ENCODE results near the gene ADAM19. TPM values are rescaled to one million over a fixed set of nuclear protein-coding genes. Genes with fewer than 3 reads are reported as not detected.
A peak's percentile ranks its signal among the peaks of the same experiment; 100 is the strongest.

The ADAM19 gene
- total and polyA plus RNA-seq, 3 experiments from 2014 or later: 4.1 to 26.8 (median 26.5) TPM

- Mint-ChIP-seq H3K27ac (no peak overlapping the region), H3K4me1 (peaks cover 17 to 23% (median 21%) of the 10 kb centered on the region in 3 donors), H3K9me3 (no peaks in the 10 kb centered on the region), H3K27me3 (peaks cover 17 to 26% of the 10 kb centered on the region in 2 donors), H3K4me3 (peak overlapping the region in 2 of 7 donors; percentile 5), H3K36me3 (no peaks in the 10 kb centered on the region)
- ChIA-PET CTCF (no interaction called here), POLR2A (no interaction called here)
- Histone ChIP-seq H3K4me3 (ENCODE audit: low read length) (no peak overlapping the region), H3K9me3 (ENCODE audit: low read length) (no peaks in the 10 kb centered on the region), H3K27me3 (ENCODE audit: insufficient read depth, low read length, poor library complexity, severe bottlenecking) (peaks cover 12% of the 10 kb centered on the region), H3K27ac (ENCODE audit: low read depth, low read length) (no peak overlapping the region), H3K4me1 (ENCODE audit: insufficient read depth, low read length) (peaks cover 9% of the 10 kb centered on the region), H3K36me3 (ENCODE audit: insufficient read depth, low read length) (no peaks in the 10 kb centered on the region)
- no peak for DNase-seq
Measured at GRCh38 chr5:157464519-157465171, 110.9 kb downstream of the ADAM19 start.

- ChIA-PET CTCF (no interaction called here), POLR2A (no interaction called here)
- H3K36me3 Mint-ChIP-seq: no peaks in the 10 kb centered on the region
- peaks cover 9% of the 10 kb centered on the region for H3K4me1 ChIP-seq (ENCODE audit: insufficient read depth, low read length)
- peak overlapping the region in 2 of 8 donors; percentile 3 to 4 for H3K27ac Mint-ChIP-seq
- no peaks in the 10 kb centered on the region for H3K36me3 ChIP-seq (ENCODE audit: insufficient read depth, low read length)
- H3K4me3 ChIP-seq (ENCODE audit: low read length): no peak overlapping the region
- H3K4me3 Mint-ChIP-seq: peak overlapping the region in 4 of 7 donors; percentile 4 to 28 (median 5)
- no peaks in the 10 kb centered on the region for H3K9me3 ChIP-seq (ENCODE audit: low read length)
- peaks cover 17 to 28% of the 10 kb centered on the region in 2 donors for H3K27me3 Mint-ChIP-seq
- no peak overlapping the region for H3K27ac ChIP-seq (ENCODE audit: low read depth, low read length)
- H3K9me3 Mint-ChIP-seq: no peaks in the 10 kb centered on the region
- no peak for DNase-seq
- peaks cover 19 to 31% (median 26%) of the 10 kb centered on the region in 3 donors for H3K4me1 Mint-ChIP-seq
- H3K27me3 ChIP-seq (ENCODE audit: insufficient read depth, low read length, poor library complexity, severe bottlenecking): peaks cover 12% of the 10 kb centered on the region
Measured at GRCh38 chr5:157463621-157464518, 111.7 kb downstream of the ADAM19 start.

GRCh38 chr5:157463081-157463480 is 112.5 kb downstream of the ADAM19 start:
- Histone ChIP-seq H3K36me3 (ENCODE audit: insufficient read depth, low read length) (no peaks in the 10 kb centered on the region), H3K4me1 (ENCODE audit: insufficient read depth, low read length) (peaks cover 9% of the 10 kb centered on the region), H3K4me3 (ENCODE audit: low read length) (no peak overlapping the region), H3K27ac (ENCODE audit: low read depth, low read length) (no peak overlapping the region), H3K9me3 (ENCODE audit: low read length) (no peaks in the 10 kb centered on the region), H3K27me3 (ENCODE audit: insufficient read depth, low read length, poor library complexity, severe bottlenecking) (peaks cover 12% of the 10 kb centered on the region)
- ChIA-PET POLR2A (no interaction called here), CTCF (interaction anchor here (1.1 kb wide), 1 partner anchor 18 kb away, joined by 3 read pairs; no protein-coding TSS in a partner anchor)
- H3K36me3 Mint-ChIP-seq: no peaks in the 10 kb centered on the region
- no peak for DNase-seq
- H3K27me3 Mint-ChIP-seq: peaks cover 17 to 29% of the 10 kb centered on the region in 2 donors
- peak overlapping the region in 1 of 8 donors; percentile 84 for H3K27ac Mint-ChIP-seq
- H3K4me3 Mint-ChIP-seq: peak overlapping the region in 1 of 7 donors; percentile 46
- no peaks in the 10 kb centered on the region for H3K9me3 Mint-ChIP-seq
- peaks cover 19 to 32% (median 26%) of the 10 kb centered on the region in 3 donors for H3K4me1 Mint-ChIP-seq

- Mint-ChIP-seq H3K9me3 (no peaks in the 10 kb centered on the region), H3K4me1 (peaks cover 19 to 32% (median 26%) of the 10 kb centered on the region in 3 donors)
- peaks cover 9% of the 10 kb centered on the region for H3K4me1 ChIP-seq (ENCODE audit: insufficient read depth, low read length)
Measured at GRCh38 chr5:157460921-157461792, 114.4 kb downstream of the ADAM19 start.

DNA sequence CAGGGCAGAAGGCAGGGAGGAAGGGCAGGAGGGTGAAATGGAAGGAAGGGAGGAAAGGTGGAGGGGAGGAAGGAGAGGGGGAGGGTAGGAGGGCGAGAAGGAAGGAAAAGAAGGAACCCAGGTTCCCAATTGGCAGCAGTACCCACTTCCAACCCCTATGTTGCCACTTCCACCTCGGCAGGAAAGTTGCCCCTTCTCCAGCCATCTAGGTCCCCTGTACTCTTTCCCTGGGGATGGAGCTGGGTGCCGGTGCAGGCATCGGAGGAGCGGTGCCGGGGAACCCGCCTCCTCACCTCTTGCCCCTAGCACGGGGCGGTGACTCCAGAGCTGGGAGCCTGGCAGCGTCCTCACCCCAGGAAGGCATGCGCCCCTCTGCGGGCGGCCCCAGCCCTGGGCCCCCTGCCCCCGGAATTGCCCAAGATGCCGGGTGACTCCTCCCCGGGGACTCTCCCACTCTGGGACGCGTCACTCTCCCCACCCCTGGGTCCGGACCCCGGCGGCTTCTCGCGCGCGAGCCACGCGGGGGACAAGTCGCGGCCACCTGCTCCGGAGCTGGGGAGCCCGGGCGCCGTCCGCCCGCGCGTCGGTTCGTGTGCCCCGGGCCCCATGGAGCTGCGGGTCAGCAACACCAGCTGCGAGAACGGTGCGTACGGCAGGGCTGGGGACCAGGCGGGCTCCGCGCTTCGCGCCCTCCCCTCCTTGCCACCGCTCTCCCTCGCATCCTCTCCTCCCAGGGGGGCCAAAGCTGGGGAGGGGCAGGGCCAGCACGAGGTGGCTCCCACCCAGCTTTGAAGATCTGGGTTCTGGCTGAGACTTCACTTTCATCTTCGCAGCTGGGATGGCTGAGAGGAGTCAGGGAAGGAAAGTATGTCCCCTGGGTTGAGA is 115.6 kb downstream of the ADAM19 start, which contains the start of gene NIPAL4:
Gene NIPAL4, plus strand, starts transcription at position 499 of the 885 bp plus-strand sequence. Its CDS starts 108 bp downstream, at position 607.
- no peaks in the 10 kb centered on the region for H3K9me3 ChIP-seq (ENCODE audit: low read length)
- peak within 1 kb of the TSS; percentile 39 to 86 (median 72) for H3K4me3 Mint-ChIP-seq
- DNase-seq: peak in 1 of 5 donors; percentile 50
- peaks cover 25 to 36% (median 32%) of the 10 kb centered on the region in 3 donors for H3K4me1 Mint-ChIP-seq
- H3K27me3 Mint-ChIP-seq: peaks cover 16 to 29% of the 10 kb centered on the region in 2 donors
- no peaks in the 10 kb centered on the region for H3K9me3 Mint-ChIP-seq
- no peaks in the 10 kb centered on the region for H3K36me3 Mint-ChIP-seq
- peaks cover 9% of the 10 kb centered on the region for H3K4me1 ChIP-seq (ENCODE audit: insufficient read depth, low read length)
- H3K36me3 ChIP-seq (ENCODE audit: insufficient read depth, low read length): no peaks in the 10 kb centered on the region
- peaks cover 12% of the 10 kb centered on the region for H3K27me3 ChIP-seq (ENCODE audit: insufficient read depth, low read length, poor library complexity, severe bottlenecking)
- POLR2A ChIA-PET: no interaction called here
- H3K4me3 ChIP-seq (ENCODE audit: low read length): peak within 1 kb of the TSS; percentile 19
- no peak within 1 kb of the TSS for H3K27ac ChIP-seq (ENCODE audit: low read depth, low read length)
- CTCF ChIA-PET: interaction anchor here (1.1 to 1.6 kb wide), 2 partner anchors 70 to 259 kb away, joined by 4 to 5 read pairs; no protein-coding TSS in a partner anchor
- H3K27ac Mint-ChIP-seq: peak within 1 kb of the TSS in 2 of 8 donors; percentile 48 to 75

More at GRCh38 chr5:157460921-157461792, 114.4 kb downstream of the ADAM19 start:
- H3K4me3 ChIP-seq (ENCODE audit: low read length): no peak overlapping the region
- Mint-ChIP-seq H3K27me3 (peaks cover 16 to 29% of the 10 kb centered on the region in 2 donors), H3K27ac (no peak overlapping the region), H3K36me3 (no peaks in the 10 kb centered on the region), H3K4me3 (peak overlapping the region; percentile 39 to 86 (median 70))
- ChIA-PET POLR2A (no interaction called here), CTCF (interaction anchor here (0.6 to 1.6 kb wide), 3 partner anchors 15 to 257 kb away, joined by 5 read pairs; no protein-coding TSS in a partner anchor)
- H3K27ac ChIP-seq (ENCODE audit: low read depth, low read length): no peak overlapping the region
- no peaks in the 10 kb centered on the region for H3K9me3 ChIP-seq (ENCODE audit: low read length)
- peaks cover 12% of the 10 kb centered on the region for H3K27me3 ChIP-seq (ENCODE audit: insufficient read depth, low read length, poor library complexity, severe bottlenecking)
- DNase-seq: no peak
- H3K36me3 ChIP-seq (ENCODE audit: insufficient read depth, low read length): no peaks in the 10 kb centered on the region

- no peaks in the 10 kb centered on the region for H3K36me3 Mint-ChIP-seq
- no peaks in the 10 kb centered on the region for H3K9me3 Mint-ChIP-seq
- peaks cover 16 to 26% (median 24%) of the 10 kb centered on the region in 3 donors for H3K4me1 Mint-ChIP-seq
- POLR2A ChIA-PET: no interaction called here
- Histone ChIP-seq H3K9me3 (ENCODE audit: low read length) (no peaks in the 10 kb centered on the region), H3K4me1 (ENCODE audit: insufficient read depth, low read length) (peaks cover 9% of the 10 kb centered on the region), H3K4me3 (ENCODE audit: low read length) (no peak overlapping the region), H3K27me3 (ENCODE audit: insufficient read depth, low read length, poor library complexity, severe bottlenecking) (peaks cover 12% of the 10 kb centered on the region), H3K36me3 (ENCODE audit: insufficient read depth, low read length) (no peaks in the 10 kb centered on the region), H3K27ac (ENCODE audit: low read depth, low read length) (no peak overlapping the region)
- no peak overlapping the region for H3K27ac Mint-ChIP-seq
- H3K27me3 Mint-ChIP-seq: peaks cover 16 to 20% of the 10 kb centered on the region in 2 donors
- CTCF ChIA-PET: no interaction called here
- H3K4me3 Mint-ChIP-seq: peak overlapping the region in 2 of 7 donors; percentile 29 to 48
- DNase-seq: no peak
Measured at GRCh38 chr5:157458835-157459234, 116.7 kb downstream of the ADAM19 start.

DNA sequence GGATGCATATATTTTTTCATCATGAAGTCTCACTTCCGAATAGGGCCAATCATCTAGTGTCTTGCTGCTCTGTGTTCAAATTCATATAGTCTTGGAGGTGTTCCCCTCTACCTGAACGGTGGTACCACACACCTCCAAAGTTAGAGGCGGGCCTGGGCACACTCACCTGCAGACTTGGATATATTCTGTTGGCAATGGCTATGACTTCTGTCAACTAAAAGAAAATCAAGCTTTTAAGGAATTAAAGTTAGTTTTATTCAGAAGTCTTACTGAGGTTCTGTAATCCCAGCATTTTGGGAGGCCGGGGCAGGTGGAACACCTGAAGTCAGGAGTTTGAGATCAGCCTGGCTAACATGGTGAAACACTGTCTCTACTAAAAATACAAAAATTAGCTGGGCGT is 118.2 kb downstream of the ADAM19 start:
- Mint-ChIP-seq H3K4me1 (peaks cover 16 to 24% (median 22%) of the 10 kb centered on the region in 3 donors), H3K9me3 (no peaks in the 10 kb centered on the region), H3K4me3 (peak overlapping the region in 1 of 7 donors; percentile 18), H3K27ac (no peak overlapping the region), H3K27me3 (peaks cover 11 to 20% of the 10 kb centered on the region in 2 donors), H3K36me3 (no peaks in the 10 kb centered on the region)
- no peak overlapping the region for H3K4me3 ChIP-seq (ENCODE audit: low read length)
- ChIA-PET CTCF (no interaction called here), POLR2A (no interaction called here)
- peaks cover 12% of the 10 kb centered on the region for H3K27me3 ChIP-seq (ENCODE audit: insufficient read depth, low read length, poor library complexity, severe bottlenecking)
- no peaks in the 10 kb centered on the region for H3K36me3 ChIP-seq (ENCODE audit: insufficient read depth, low read length)
- H3K4me1 ChIP-seq (ENCODE audit: insufficient read depth, low read length): peaks cover 9% of the 10 kb centered on the region
- no peaks in the 10 kb centered on the region for H3K9me3 ChIP-seq (ENCODE audit: low read length)
- no peak for DNase-seq
- no peak overlapping the region for H3K27ac ChIP-seq (ENCODE audit: low read depth, low read length)

Measured in CD8-positive, alpha-beta memory T cell (primary cell).